A673 (cell line): ENCODE results near the gene CLASP2.
"Not testable (repeated sequence)": the region's sequence is repeated elsewhere in the genome, so short reads cannot be mapped to it uniquely, and the experiment has no call there.

ENCODE experiments used
- EZH2 ChIP-seq: fragments of 200-600 bp; sonication (generic); IDR thresholded peaks from 2 replicates; pipeline ENCODE4 v1.6.1; 2017; ENCODE audit warnings: borderline replicate concordance, low read depth, mild to moderate bottlenecking, mixed read lengths, antibody characterized with exemption, low read length; ENCODE audit not compliant: poor library complexity, severe bottlenecking
- TF ChIP-seq, protein P1 (sequence below): fragments of 300-800, 200-600 bp; sonication (generic); conservative IDR thresholded peaks from 2 replicates; pipeline ENCODE4 v1.5.1; 2017; ENCODE audit warnings: low read depth, mild to moderate bottlenecking, antibody characterized with exemption, low read length, moderate library complexity, mixed read lengths

DNA sequence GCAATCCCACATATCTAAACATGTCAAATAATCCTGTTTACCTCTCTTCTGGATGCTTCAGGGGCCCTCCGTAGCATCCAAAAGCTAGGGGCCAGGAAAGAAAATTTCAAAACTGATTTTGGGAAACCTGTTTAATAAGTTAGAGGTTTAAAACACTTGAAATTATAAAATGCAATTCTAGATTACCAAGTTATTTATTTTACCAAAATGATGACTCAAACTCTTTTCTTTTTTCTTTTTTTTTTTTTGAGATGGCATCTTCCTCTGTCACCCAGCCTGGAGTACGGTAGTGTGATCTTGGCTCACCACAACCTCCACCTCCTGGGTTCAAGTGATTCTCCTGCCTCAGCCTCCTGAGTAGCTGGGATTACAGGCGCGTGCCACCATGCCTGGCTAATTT is 258.5 kb downstream of the CLASP2 start:
- TF ChIP-seq, protein P1, sequence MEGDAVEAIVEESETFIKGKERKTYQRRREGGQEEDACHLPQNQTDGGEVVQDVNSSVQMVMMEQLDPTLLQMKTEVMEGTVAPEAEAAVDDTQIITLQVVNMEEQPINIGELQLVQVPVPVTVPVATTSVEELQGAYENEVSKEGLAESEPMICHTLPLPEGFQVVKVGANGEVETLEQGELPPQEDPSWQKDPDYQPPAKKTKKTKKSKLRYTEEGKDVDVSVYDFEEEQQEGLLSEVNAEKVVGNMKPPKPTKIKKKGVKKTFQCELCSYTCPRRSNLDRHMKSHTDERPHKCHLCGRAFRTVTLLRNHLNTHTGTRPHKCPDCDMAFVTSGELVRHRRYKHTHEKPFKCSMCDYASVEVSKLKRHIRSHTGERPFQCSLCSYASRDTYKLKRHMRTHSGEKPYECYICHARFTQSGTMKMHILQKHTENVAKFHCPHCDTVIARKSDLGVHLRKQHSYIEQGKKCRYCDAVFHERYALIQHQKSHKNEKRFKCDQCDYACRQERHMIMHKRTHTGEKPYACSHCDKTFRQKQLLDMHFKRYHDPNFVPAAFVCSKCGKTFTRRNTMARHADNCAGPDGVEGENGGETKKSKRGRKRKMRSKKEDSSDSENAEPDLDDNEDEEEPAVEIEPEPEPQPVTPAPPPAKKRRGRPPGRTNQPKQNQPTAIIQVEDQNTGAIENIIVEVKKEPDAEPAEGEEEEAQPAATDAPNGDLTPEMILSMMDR: not testable (repeated sequence)
- not testable (repeated sequence) for TF ChIP-seq EZH2
